Naive B cell (primary cell): ENCODE data around the gene SLC35F1. TPM values are rescaled to one million over a fixed set of nuclear protein-coding genes. Genes with fewer than 3 reads are reported as not detected.
"Not testable (repeated sequence)": the region's sequence is repeated elsewhere in the genome, so short reads cannot be mapped to it uniquely, and the experiment has no call there.

ENCODE experiments used
- ATAC-seq, 2 donors: fragments of 150-1000 bp; cut with Tn5 transposase; 2 replicates each; pipeline ENCODE4 v1.10.0; 2021; ENCODE audit warnings: low read depth in 2 of 2, mild to moderate bottlenecking in 2 of 2, moderate library complexity in 2 of 2
- DNase-seq: peaks from one replicate; pipeline ENCODE4 v3.0.0; 2022
- H3K27ac Mint-ChIP-seq, 6 donors: one replicate each; pipeline ENCODE4 v1.8.0; 2020 to 2022; ENCODE audit warnings: mild to moderate bottlenecking in 6 of 6, mixed read lengths in 6 of 6, moderate library complexity in 5 of 6, inconsistent platforms in 2 of 6
- H3K27me3 Mint-ChIP-seq, 3 donors: one replicate each; pipeline ENCODE4 v1.8.0; 2021 to 2022; ENCODE audit warnings: mixed read lengths in 3 of 3, mild to moderate bottlenecking in 1 of 3
- H3K36me3 Mint-ChIP-seq, 2 donors: one replicate each; pipeline ENCODE4 v1.8.0; 2020 to 2022; ENCODE audit warnings: mixed read lengths in 2 of 2, inconsistent platforms in 1 of 2, mild to moderate bottlenecking in 1 of 2
- H3K4me1 Mint-ChIP-seq, 3 donors: one replicate each; pipeline ENCODE4 v1.8.0; 2020 to 2022; ENCODE audit warnings: mixed read lengths in 3 of 3, inconsistent platforms in 1 of 3, mild to moderate bottlenecking in 1 of 3, moderate library complexity in 1 of 3
- H3K4me3 Mint-ChIP-seq, 8 donors: one replicate each; pipeline ENCODE4 v1.8.0; 2020 to 2022; ENCODE audit warnings: mild to moderate bottlenecking in 8 of 8, mixed read lengths in 8 of 8, moderate library complexity in 8 of 8, inconsistent platforms in 2 of 8
- H3K9me3 Mint-ChIP-seq, 7 donors: one replicate each; pipeline ENCODE4 v1.8.0; 2020 to 2022; ENCODE audit warnings: mixed read lengths in 7 of 7, mild to moderate bottlenecking in 5 of 7, inconsistent platforms in 2 of 7, moderate library complexity in 1 of 7
- polyA plus RNA-seq, 6 donors: library from polyadenylated mRNA; unstranded; fragments of 300-500 nt; fragmentation: Illumina TruSeq; gene quantifications; one replicate each; pipeline ENCODE4 v1.2.3, GENCODE V29; 2021; ENCODE audit warnings: low read depth in 6 of 6

SLC35F1 gene
- polyA plus RNA-seq, 6 donors from 2014 or later = not detected

GRCh38 chr6:117932001-117932400 lies 24.9 kb downstream of the SLC35F1 start:
- peaks cover 0 to 5% (median 0%) of the 10 kb centered on the region in 3 donors for H3K27me3 Mint-ChIP-seq
- peaks cover 9 to 39% (median 21%) of the 10 kb centered on the region in 7 donors for H3K9me3 Mint-ChIP-seq
- no peak for ATAC-seq
- H3K36me3 Mint-ChIP-seq = peaks cover 4 to 13% of the 10 kb centered on the region in 2 donors
- H3K4me3 Mint-ChIP-seq = no peak overlapping the region
- no peaks in the 10 kb centered on the region for H3K4me1 Mint-ChIP-seq
- no peak for DNase-seq
- H3K27ac Mint-ChIP-seq = no peak overlapping the region

- Mint-ChIP-seq H3K27ac (no peak overlapping the region), H3K4me3 (no peak overlapping the region)
- ATAC-seq = no peak
Measured at GRCh38 chr6:117932676-117933075, 25.6 kb downstream of the SLC35F1 start.

DNA sequence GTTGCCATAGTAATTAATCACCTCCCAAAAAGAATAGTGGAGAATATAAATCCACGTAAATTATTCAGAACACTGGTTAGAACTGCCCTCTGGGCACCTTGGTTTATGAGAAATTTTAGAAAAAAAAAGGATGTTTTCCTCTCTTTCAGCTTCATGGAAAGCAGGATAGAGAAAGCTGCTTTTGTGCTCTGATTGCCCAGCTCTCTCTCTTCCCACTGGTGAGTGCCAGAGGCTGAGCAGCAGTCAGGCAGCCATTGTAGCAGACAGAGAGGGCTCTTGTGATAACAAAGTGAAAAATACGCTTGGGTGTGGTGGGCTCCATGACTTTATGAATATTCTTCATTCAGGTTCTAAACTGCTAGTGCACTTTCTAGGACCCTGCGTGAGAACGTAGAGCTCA lies 26.4 kb downstream of the SLC35F1 start:
- Mint-ChIP-seq H3K27me3 (peaks cover 0 to 5% (median 0%) of the 10 kb centered on the region in 3 donors), H3K4me1 (no peaks in the 10 kb centered on the region), H3K9me3 (peaks cover 5 to 24% (median 9%) of the 10 kb centered on the region in 7 donors), H3K4me3 (no peak overlapping the region), H3K27ac (no peak overlapping the region), H3K36me3 (peaks cover 0 to 7% of the 10 kb centered on the region in 2 donors)
- no peak for ATAC-seq
- no peak for DNase-seq

More at GRCh38 chr6:117932676-117933075, 25.6 kb downstream of the SLC35F1 start:
- no peak for DNase-seq
- Mint-ChIP-seq H3K27me3 (peaks cover 0 to under 1% (median 0%) of the 10 kb centered on the region in 3 donors), H3K4me1 (no peaks in the 10 kb centered on the region), H3K9me3 (peaks cover 5 to 32% (median 16%) of the 10 kb centered on the region in 7 donors), H3K36me3 (peaks cover 0 to 7% of the 10 kb centered on the region in 2 donors)

- Mint-ChIP-seq H3K4me1 (no peaks in the 10 kb centered on the region), H3K27ac (no peak overlapping the region), H3K36me3 (peaks cover 0 to 4% of the 10 kb centered on the region in 2 donors), H3K9me3 (peaks cover 0 to 3% (median 0%) of the 10 kb centered on the region in 7 donors), H3K27me3 (peaks cover 0 to 5% (median 0%) of the 10 kb centered on the region in 3 donors), H3K4me3 (no peak overlapping the region)
- no peak for DNase-seq
- no peak for ATAC-seq
Measured at GRCh38 chr6:117938311-117938995, 31.4 kb downstream of the SLC35F1 start.

DNA sequence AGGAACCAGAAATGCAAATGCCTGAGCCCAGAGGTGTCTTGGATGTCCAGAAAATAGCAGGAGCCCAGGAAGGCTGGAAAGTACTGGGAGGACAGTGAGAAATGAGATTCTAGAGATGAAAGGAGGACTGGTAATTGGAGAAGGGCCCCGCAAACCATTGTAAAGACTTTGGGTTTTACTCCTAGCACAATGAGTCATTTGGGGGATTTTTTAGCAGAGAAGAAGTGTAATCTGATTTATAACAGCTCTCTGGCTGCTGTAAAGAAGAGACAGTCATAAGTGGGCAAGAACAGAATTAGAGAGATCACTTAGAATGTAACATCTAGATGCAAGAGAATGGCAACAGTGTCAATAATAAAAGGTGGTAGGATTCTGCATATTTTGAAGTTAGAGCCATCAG lies 40.2 kb downstream of the SLC35F1 start:
- peaks cover 0 to 5% (median 0%) of the 10 kb centered on the region in 3 donors for H3K27me3 Mint-ChIP-seq

GRCh38 chr6:117951783-117952182 lies 44.7 kb downstream of the SLC35F1 start:
- ATAC-seq (no peak), DNase-seq (no peak)
- H3K9me3 Mint-ChIP-seq = no peaks in the 10 kb centered on the region
- H3K27ac Mint-ChIP-seq = no peak overlapping the region
- H3K27me3 Mint-ChIP-seq = peaks cover 0 to 5% (median 0%) of the 10 kb centered on the region in 3 donors
- H3K4me1 Mint-ChIP-seq = no peaks in the 10 kb centered on the region
- H3K4me3 Mint-ChIP-seq = no peak overlapping the region
- no peaks in the 10 kb centered on the region for H3K36me3 Mint-ChIP-seq

More for the DNA sequence above, 40.2 kb downstream of the SLC35F1 start:
- DNase-seq = no peak
- no peaks in the 10 kb centered on the region for H3K36me3 Mint-ChIP-seq
- ATAC-seq = no peak
- no peak overlapping the region for H3K27ac Mint-ChIP-seq
- H3K4me1 Mint-ChIP-seq = no peaks in the 10 kb centered on the region
- no peaks in the 10 kb centered on the region for H3K9me3 Mint-ChIP-seq
- H3K4me3 Mint-ChIP-seq = no peak overlapping the region

GRCh38 chr6:117955684-117956256 lies 48.7 kb downstream of the SLC35F1 start:
- H3K36me3 Mint-ChIP-seq = no peaks in the 10 kb centered on the region
- H3K27ac Mint-ChIP-seq = no peak overlapping the region
- DNase-seq (no peak), ATAC-seq (no peak)
- no peaks in the 10 kb centered on the region for H3K4me1 Mint-ChIP-seq
- no peaks in the 10 kb centered on the region for H3K9me3 Mint-ChIP-seq
- no peak overlapping the region for H3K4me3 Mint-ChIP-seq
- H3K27me3 Mint-ChIP-seq = peaks cover 0 to 11% (median 0%) of the 10 kb centered on the region in 3 donors

DNA sequence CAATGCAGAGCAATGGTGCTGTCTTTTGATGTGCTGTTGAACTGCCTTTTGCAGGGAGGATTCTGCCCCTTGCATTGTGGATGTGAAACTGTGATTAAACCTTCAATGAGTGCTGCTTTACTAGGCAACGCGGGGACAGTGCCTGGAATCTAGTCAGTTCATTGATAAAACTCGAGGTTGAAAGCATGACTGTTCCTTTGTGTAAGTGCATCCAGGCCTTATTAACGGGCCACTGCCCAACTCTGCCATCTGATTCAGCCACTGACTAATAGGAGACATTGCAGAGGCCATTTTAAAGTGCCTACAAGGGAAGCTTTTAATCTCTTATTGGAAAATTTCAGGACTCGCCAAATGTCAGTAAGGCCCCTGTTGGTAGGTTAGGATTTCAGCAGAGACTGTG lies 49.3 kb downstream of the SLC35F1 start:
- peaks cover 0 to 6% (median 0%) of the 10 kb centered on the region in 3 donors for H3K27me3 Mint-ChIP-seq
- no peak overlapping the region for H3K27ac Mint-ChIP-seq
- ATAC-seq (no peak), DNase-seq (no peak)
- no peaks in the 10 kb centered on the region for H3K9me3 Mint-ChIP-seq
- H3K4me1 Mint-ChIP-seq = no peaks in the 10 kb centered on the region
- H3K4me3 Mint-ChIP-seq = no peak overlapping the region
- no peaks in the 10 kb centered on the region for H3K36me3 Mint-ChIP-seq

DNA sequence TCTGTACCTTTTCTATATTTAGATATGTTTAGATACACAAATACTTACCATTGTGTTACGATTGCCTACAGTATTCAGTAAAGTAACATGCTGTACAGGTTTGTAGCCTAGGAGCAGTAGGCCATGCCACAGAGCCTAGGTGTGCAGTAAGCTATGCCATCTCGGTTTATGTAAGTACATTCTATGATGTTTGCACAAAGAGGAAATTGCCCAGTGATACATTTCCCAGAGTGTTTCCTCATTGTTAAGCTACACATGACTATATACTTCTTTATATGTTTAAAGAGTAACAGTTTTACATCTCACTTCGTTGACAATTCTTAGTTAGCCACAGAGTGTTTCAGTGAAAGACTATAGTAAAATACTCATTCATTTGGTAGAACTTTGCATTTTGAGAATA lies 51.5 kb downstream of the SLC35F1 start:
- no peak for ATAC-seq
- Mint-ChIP-seq H3K4me3 (no peak overlapping the region), H3K9me3 (no peaks in the 10 kb centered on the region), H3K27me3 (peaks cover 0 to 6% (median 0%) of the 10 kb centered on the region in 3 donors), H3K27ac (no peak overlapping the region), H3K4me1 (no peaks in the 10 kb centered on the region), H3K36me3 (no peaks in the 10 kb centered on the region)
- DNase-seq = no peak

GRCh38 chr6:117960877-117961276 lies 53.8 kb downstream of the SLC35F1 start:
- Mint-ChIP-seq H3K27me3 (peaks cover 0 to 6% (median 0%) of the 10 kb centered on the region in 3 donors), H3K27ac (no peak overlapping the region), H3K4me3 (no peak overlapping the region), H3K9me3 (peaks cover 4 to 16% (median 11%) of the 10 kb centered on the region in 7 donors), H3K36me3 (peaks cover 0 to 8% of the 10 kb centered on the region in 2 donors), H3K4me1 (no peaks in the 10 kb centered on the region)
- ATAC-seq (no peak), DNase-seq (no peak)

- peaks cover 0 to 6% (median 0%) of the 10 kb centered on the region in 3 donors for H3K27me3 Mint-ChIP-seq
- H3K36me3 Mint-ChIP-seq = peaks cover 0 to 8% of the 10 kb centered on the region in 2 donors
- DNase-seq (no peak), ATAC-seq (no peak)
- H3K4me3 Mint-ChIP-seq = no peak overlapping the region
- H3K4me1 Mint-ChIP-seq = no peaks in the 10 kb centered on the region
- peaks cover 4 to 20% (median 12%) of the 10 kb centered on the region in 7 donors for H3K9me3 Mint-ChIP-seq
- H3K27ac Mint-ChIP-seq = no peak overlapping the region
Measured at GRCh38 chr6:117961301-117961700, 54.2 kb downstream of the SLC35F1 start.

DNA sequence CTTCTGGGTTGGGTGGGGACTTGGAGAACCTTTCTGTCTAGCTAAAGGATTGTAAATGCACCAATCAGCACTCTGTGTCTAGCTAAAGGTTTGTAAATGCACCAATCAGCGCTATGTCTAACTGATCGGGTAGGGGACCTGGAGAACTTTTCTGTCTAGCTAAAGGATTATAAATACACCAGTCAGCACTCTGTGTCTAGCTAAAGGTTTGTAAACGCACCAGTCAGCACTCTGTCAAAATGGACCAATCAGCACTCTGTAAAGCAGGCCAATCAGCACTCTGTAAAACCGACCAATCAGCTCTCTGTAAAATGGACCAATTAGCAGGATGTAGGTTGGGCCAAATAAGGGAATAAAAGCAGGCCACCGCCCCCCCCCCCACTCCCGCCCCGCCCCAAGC lies 58.7 kb downstream of the SLC35F1 start:
- H3K9me3 Mint-ChIP-seq = peaks cover 5 to 30% (median 16%) of the 10 kb centered on the region in 7 donors
- ATAC-seq, H3K4me3 Mint-ChIP-seq, H3K36me3 Mint-ChIP-seq, DNase-seq, H3K4me1 Mint-ChIP-seq, H3K27ac Mint-ChIP-seq, H3K27me3 Mint-ChIP-seq: not testable (repeated sequence)

DNA sequence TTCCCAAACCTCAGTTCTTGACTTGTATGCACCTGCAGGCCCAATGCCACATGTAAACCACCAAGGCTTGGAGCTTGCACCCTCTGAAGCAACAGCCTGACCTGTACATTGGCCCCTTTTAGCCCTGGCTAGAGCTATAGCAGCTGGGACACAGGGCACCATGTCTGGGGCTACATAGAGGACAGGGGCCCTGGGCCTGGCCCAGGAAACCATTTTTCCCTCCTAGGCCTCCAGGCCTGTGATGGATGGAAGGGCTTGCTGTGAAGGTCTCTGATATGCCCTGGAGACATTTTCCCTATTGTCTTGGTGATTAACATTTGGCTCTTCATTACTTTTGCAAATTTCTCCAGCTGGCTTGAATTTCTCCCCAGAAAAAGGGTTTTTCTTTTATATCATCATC lies 64.6 kb downstream of the SLC35F1 start:
- Mint-ChIP-seq H3K4me3 (no peak overlapping the region), H3K4me1 (no peaks in the 10 kb centered on the region), H3K27ac (no peak overlapping the region)

More for the DNA sequence above, 64.6 kb downstream of the SLC35F1 start:
- DNase-seq (no peak), ATAC-seq (no peak)
- Mint-ChIP-seq H3K27me3 (peaks cover 0 to 7% (median 0%) of the 10 kb centered on the region in 3 donors), H3K9me3 (peaks cover 6 to 17% (median 10%) of the 10 kb centered on the region in 7 donors), H3K36me3 (no peaks in the 10 kb centered on the region)
